Panc1 (cell line): ENCODE results near the gene TMEM151A. TPM values are rescaled to one million over a fixed set of nuclear protein-coding genes. Genes with fewer than 3 reads are reported as not detected.

Experiments
- ATAC-seq: fragments of 200-7000 bp; cut with Tn5 transposase; 2 replicates; pipeline ENCODE4 v1.9.1; 2020; ENCODE audit warnings: mild to moderate bottlenecking, moderate library complexity
- BruUV-seq: library from RNA; stranded (reverse); fragments of 400-500 nt; replicated peaks from 2 replicates; lab custom pipeline; 2021; lab: Mats Ljungman, UMichigan
- CTCF ChIA-PET: fragments of 300-600 bp; sonication (Branson Sonifier 250); formaldehyde crosslinking; loops from one replicate; lab custom pipeline; 2022; ENCODE audit warnings: antibody characterized with exemption; lab: Charles Lee
- POLR2A ChIA-PET: fragments of 300-600 bp; sonication (Branson Sonifier 250); formaldehyde crosslinking; loops from one replicate; lab custom pipeline; 2022; ENCODE audit warnings: antibody characterized with exemption; lab: Charles Lee
- DNase-seq: peaks from one replicate; pipeline ENCODE4 v3.0.0-alpha.2; 2010; ENCODE audit warnings: low read depth, low spot score
- H3K27ac ChIP-seq: 2 replicates; pipeline ENCODE4 v1.5.1; 2011; ENCODE audit warnings: mild to moderate bottlenecking, low read length, inconsistent platforms
- H3K27me3 ChIP-seq: fragments of 200-500 bp; sonication (Bioruptor generic); 2 replicates; pipeline ENCODE4 v1.6.0; 2014; ENCODE audit warnings: low read length, inconsistent platforms; ENCODE audit not compliant: control insufficient read depth, insufficient read depth
- H3K36me3 ChIP-seq: fragments of 200-500 bp; sonication (Bioruptor generic); 2 replicates; pipeline ENCODE4 v1.5.1; 2014; ENCODE audit warnings: inconsistent platforms, mild to moderate bottlenecking, low read length, moderate library complexity; ENCODE audit not compliant: control insufficient read depth, insufficient read depth
- H3K4me1 ChIP-seq: 2 replicates; pipeline ENCODE4 v1.5.1; 2011; ENCODE audit warnings: inconsistent platforms, mild to moderate bottlenecking, low read length, moderate library complexity; ENCODE audit not compliant: control insufficient read depth, insufficient read depth
- H3K4me3 ChIP-seq, 2 experiments: 2 replicates each; pipeline ENCODE4 v1.5.1; 2011 to 2012; ENCODE audit warnings: low read depth in 2 of 2, low read length in 2 of 2, mild to moderate bottlenecking in 2 of 2, inconsistent platforms in 1 of 2, moderate library complexity in 1 of 2
- H3K9me3 ChIP-seq: fragments of 200-500 bp; sonication (Bioruptor generic); 2 replicates; pipeline ENCODE4 v1.5.1; 2014; ENCODE audit warnings: low read depth, mild to moderate bottlenecking, inconsistent platforms, low read length, moderate library complexity; ENCODE audit not compliant: control insufficient read depth, insufficient read depth
- POLR2AphosphoS5 ChIP-seq: IDR thresholded peaks from 2 replicates; pipeline ENCODE4 v1.6.1; 2012; ENCODE audit warnings: mild to moderate bottlenecking, low read depth, low read length, moderate library complexity
- SIN3A ChIP-seq: IDR thresholded peaks from 2 replicates; pipeline ENCODE4 v1.6.1; 2012; ENCODE audit warnings: low read depth, mild to moderate bottlenecking, low read length, moderate library complexity, borderline replicate concordance; ENCODE audit not compliant: insufficient read depth
- TCF7L2 ChIP-seq: IDR thresholded peaks from 2 replicates; pipeline ENCODE4 v1.6.1; 2011; ENCODE audit warnings: mild to moderate bottlenecking, low read depth, low read length, inconsistent platforms
- in situ Hi-C: cut with HindIII; loops from 2 replicates; pipeline ENCODE4 v1.10.0; 2016; ENCODE audit warnings: low sequenced_read_pairs, low pct_unique_long_range_greater_than_20kb
- intact Hi-C: fragments of 100-400 bp; cut with micrococcal nuclease; formaldehyde crosslinking; loops from one replicate; pipeline ENCODE4 v1.10.0; 2022; ENCODE audit not compliant: unreplicated experiment
- total RNA-seq: library from RNA; stranded (reverse); gene quantifications from one replicate; pipeline ENCODE4 v1.2.1, GENCODE V29; 2021; ENCODE audit not compliant: unreplicated experiment
- TF ChIP-seq, protein P1 (sequence below), 2 experiments: IDR thresholded peaks; 2 replicates each; pipeline ENCODE4 v1.6.1; 2011 to 2012; ENCODE audit warnings: low read depth in 2 of 2, control low read depth in 1 of 2, low read length in 1 of 2, mild to moderate bottlenecking in 1 of 2, moderate library complexity in 1 of 2; ENCODE audit not compliant: insufficient read depth in 1 of 2
- TF ChIP-seq, protein P2 (sequence below): fragments of 450-650 bp; IDR thresholded peaks from 2 replicates; pipeline ENCODE4 v1.5.1; 2017; ENCODE audit warnings: mild to moderate bottlenecking

TMEM151A gene
- total RNA-seq, 1 experiment from 2014 or later = 11.0 TPM

DNA sequence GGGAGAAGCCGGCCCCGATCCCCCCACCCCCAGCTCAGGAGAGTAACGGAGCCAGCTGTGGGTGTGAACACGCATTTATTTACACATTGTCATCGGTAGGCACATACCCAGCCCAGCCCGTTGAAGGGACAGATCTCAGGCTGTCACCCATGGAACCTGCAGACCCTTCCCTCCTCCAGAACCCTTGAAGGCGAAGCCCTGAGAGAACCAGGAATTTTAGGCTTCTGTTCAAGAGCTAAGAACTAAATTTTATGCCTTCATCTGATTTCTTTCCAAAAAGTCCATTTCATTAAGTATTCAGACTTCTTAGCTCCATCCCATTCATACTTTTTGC is 53.6 kb downstream of the TMEM151A start:
- H3K27ac ChIP-seq = peak overlapping the region; percentile 94
- peaks cover 24% of the 10 kb centered on the region for H3K4me1 ChIP-seq
- no peaks in the 10 kb centered on the region for H3K9me3 ChIP-seq
- H3K27me3 ChIP-seq = no peaks in the 10 kb centered on the region
- intact Hi-C loops (no loop called here), in situ Hi-C loops (no loop called here)
- TF ChIP-seq POLR2AphosphoS5 (no peak), SIN3A (no peak), TCF7L2 (no peak)
- TF ChIP-seq, protein P1, sequence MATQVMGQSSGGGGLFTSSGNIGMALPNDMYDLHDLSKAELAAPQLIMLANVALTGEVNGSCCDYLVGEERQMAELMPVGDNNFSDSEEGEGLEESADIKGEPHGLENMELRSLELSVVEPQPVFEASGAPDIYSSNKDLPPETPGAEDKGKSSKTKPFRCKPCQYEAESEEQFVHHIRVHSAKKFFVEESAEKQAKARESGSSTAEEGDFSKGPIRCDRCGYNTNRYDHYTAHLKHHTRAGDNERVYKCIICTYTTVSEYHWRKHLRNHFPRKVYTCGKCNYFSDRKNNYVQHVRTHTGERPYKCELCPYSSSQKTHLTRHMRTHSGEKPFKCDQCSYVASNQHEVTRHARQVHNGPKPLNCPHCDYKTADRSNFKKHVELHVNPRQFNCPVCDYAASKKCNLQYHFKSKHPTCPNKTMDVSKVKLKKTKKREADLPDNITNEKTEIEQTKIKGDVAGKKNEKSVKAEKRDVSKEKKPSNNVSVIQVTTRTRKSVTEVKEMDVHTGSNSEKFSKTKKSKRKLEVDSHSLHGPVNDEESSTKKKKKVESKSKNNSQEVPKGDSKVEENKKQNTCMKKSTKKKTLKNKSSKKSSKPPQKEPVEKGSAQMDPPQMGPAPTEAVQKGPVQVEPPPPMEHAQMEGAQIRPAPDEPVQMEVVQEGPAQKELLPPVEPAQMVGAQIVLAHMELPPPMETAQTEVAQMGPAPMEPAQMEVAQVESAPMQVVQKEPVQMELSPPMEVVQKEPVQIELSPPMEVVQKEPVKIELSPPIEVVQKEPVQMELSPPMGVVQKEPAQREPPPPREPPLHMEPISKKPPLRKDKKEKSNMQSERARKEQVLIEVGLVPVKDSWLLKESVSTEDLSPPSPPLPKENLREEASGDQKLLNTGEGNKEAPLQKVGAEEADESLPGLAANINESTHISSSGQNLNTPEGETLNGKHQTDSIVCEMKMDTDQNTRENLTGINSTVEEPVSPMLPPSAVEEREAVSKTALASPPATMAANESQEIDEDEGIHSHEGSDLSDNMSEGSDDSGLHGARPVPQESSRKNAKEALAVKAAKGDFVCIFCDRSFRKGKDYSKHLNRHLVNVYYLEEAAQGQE (IDR thresholded peaks at IDR 0.05; ENCODE audit: insufficient read depth in 1 of 2, low read depth in 2 of 2, low read length in 1 of 2) = no peak
- TF ChIP-seq, protein P2, sequence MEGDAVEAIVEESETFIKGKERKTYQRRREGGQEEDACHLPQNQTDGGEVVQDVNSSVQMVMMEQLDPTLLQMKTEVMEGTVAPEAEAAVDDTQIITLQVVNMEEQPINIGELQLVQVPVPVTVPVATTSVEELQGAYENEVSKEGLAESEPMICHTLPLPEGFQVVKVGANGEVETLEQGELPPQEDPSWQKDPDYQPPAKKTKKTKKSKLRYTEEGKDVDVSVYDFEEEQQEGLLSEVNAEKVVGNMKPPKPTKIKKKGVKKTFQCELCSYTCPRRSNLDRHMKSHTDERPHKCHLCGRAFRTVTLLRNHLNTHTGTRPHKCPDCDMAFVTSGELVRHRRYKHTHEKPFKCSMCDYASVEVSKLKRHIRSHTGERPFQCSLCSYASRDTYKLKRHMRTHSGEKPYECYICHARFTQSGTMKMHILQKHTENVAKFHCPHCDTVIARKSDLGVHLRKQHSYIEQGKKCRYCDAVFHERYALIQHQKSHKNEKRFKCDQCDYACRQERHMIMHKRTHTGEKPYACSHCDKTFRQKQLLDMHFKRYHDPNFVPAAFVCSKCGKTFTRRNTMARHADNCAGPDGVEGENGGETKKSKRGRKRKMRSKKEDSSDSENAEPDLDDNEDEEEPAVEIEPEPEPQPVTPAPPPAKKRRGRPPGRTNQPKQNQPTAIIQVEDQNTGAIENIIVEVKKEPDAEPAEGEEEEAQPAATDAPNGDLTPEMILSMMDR = no peak
- DNase-seq (no peak), ATAC-seq (peak; percentile 31)
- ChIA-PET CTCF (interaction anchor here (0.6 kb wide), 2 partner anchors 12 to 32 kb away, joined by 3 to 5 read pairs; no protein-coding TSS in a partner anchor), POLR2A (interaction anchor here (0.8 to 2.1 kb wide), 4 partner anchors 10 to 33 kb away, joined by 3 to 6 read pairs (median 6); partner anchors contain the start of gene RIN1)
- BruUV-seq = no TSS peak
- H3K36me3 ChIP-seq = peaks cover 6% of the 10 kb centered on the region; the same call in 1 of the 2 replicates
- peak overlapping the region; percentile 91 to 98 for H3K4me3 ChIP-seq

Other genes starting within 250 kb of the TMEM151A start
- not detected for gene GAL3ST3, start 242.7 kb upstream of the TMEM151A start, total RNA-seq
- gene SF3B2, start 239.5 kb upstream of the TMEM151A start, total RNA-seq = 271 TPM
- 91.8 TPM for gene PACS1, start 221.6 kb upstream of the TMEM151A start, total RNA-seq
- 85.1 TPM for gene KLC2, start 34.2 kb upstream of the TMEM151A start, total RNA-seq
- gene RAB1B, start 23.3 kb upstream of the TMEM151A start, total RNA-seq = 256 TPM
- gene CNIH2, start 13.7 kb upstream of the TMEM151A start, total RNA-seq = 9.3 TPM
- gene YIF1A, start 2.8 kb upstream of the TMEM151A start, total RNA-seq = 196 TPM
- gene CD248, start 25.1 kb downstream of the TMEM151A start, total RNA-seq = 0.15 TPM
- gene RIN1, start 44.5 kb downstream of the TMEM151A start, total RNA-seq = 21.7 TPM
- gene BRMS1, start 53.2 kb downstream of the TMEM151A start, total RNA-seq = 80.5 TPM
- gene B4GAT1, start 55.7 kb downstream of the TMEM151A start, total RNA-seq = 29.3 TPM
- 28.3 TPM for gene SLC29A2, start 79.9 kb downstream of the TMEM151A start, total RNA-seq
- 0.08 TPM for gene NPAS4, start 129.1 kb downstream of the TMEM151A start, total RNA-seq
- gene MRPL11, start 147.0 kb downstream of the TMEM151A start, total RNA-seq = 158 TPM
- gene PELI3, start 175.0 kb downstream of the TMEM151A start, total RNA-seq = 9.1 TPM
- 180 TPM for gene DPP3, start 188.5 kb downstream of the TMEM151A start, total RNA-seq
- gene BBS1, start 218.7 kb downstream of the TMEM151A start, total RNA-seq = 26.9 TPM